GM12878 (cell line): ENCODE measurements around the gene ST6GALNAC3.

Experiments used
- BHLHE40 ChIP-seq, 2 experiments: fragments of 450-650 bp in 1 of 2; IDR thresholded peaks; 2 replicates each; pipeline ENCODE4 v1.6.1; 2011 to 2017; ENCODE audit warnings: low read depth in 2 of 2, borderline replicate concordance in 1 of 2, improper control_type of control experiment in 1 of 2, low read length in 1 of 2, mild to moderate bottlenecking in 1 of 2
- EGR1 ChIP-seq, 2 experiments: IDR thresholded peaks; 1 replicate in 1 of 2; 2 replicates in 1 of 2; pipeline ENCODE4 v1.6.1; 2011 to 2012; ENCODE audit warnings: low read depth in 2 of 2, low read length in 2 of 2, borderline replicate concordance in 1 of 2, mild to moderate bottlenecking in 1 of 2, moderate library complexity in 1 of 2
- EZH2 ChIP-seq: IDR thresholded peaks from 2 replicates; pipeline ENCODE4 v1.6.1; 2012; ENCODE audit warnings: low read depth, mild to moderate bottlenecking, control low read depth, inconsistent platforms, low read length, borderline replicate concordance; ENCODE audit not compliant: control insufficient read depth
- FOS ChIP-seq: IDR thresholded peaks from 3 replicates; pipeline ENCODE4 v1.6.1; 2011; ENCODE audit warnings: borderline replicate concordance; ENCODE audit not compliant: insufficient read length; ENCODE audit errors: extremely low read depth
- IKZF1 ChIP-seq: fragments of 450-650 bp; conservative IDR thresholded peaks from 2 replicates; pipeline ENCODE4 v1.6.1; 2017; ENCODE audit warnings: antibody characterized with exemption, mild to moderate bottlenecking
- JUND ChIP-seq: IDR thresholded peaks from 2 replicates; pipeline ENCODE4 v1.6.1; 2012; ENCODE audit warnings: low read depth, mild to moderate bottlenecking, low read length, improper control_type of control experiment, moderate library complexity
- POLR2A ChIP-seq: IDR thresholded peaks from 2 replicates; pipeline ENCODE4 v1.6.1; 2011; ENCODE audit warnings: low read depth, mild to moderate bottlenecking, low read length
- RFX5 ChIP-seq: IDR thresholded peaks from 2 replicates; pipeline ENCODE4 v1.6.1; 2011; ENCODE audit warnings: low read depth, low read length, improper control_type of control experiment
- TF ChIP-seq, protein P1 (sequence below), 3 experiments: IDR thresholded peaks in 2 of 3; conservative IDR thresholded peaks in 1 of 3; 2 replicates each; pipeline ENCODE4 v1.5.1; 2011; ENCODE audit warnings: low read depth in 3 of 3, low read length in 3 of 3, mild to moderate bottlenecking in 3 of 3, control low read depth in 2 of 3, moderate library complexity in 2 of 3, inconsistent platforms in 1 of 3, mixed read lengths in 1 of 3; ENCODE audit not compliant: control insufficient read depth in 2 of 3, insufficient read depth in 1 of 3; ENCODE audit errors: extremely low read depth in 1 of 3
- TF ChIP-seq, protein P2 (sequence below): IDR thresholded peaks from 2 replicates; pipeline ENCODE4 v1.6.1; 2012; ENCODE audit warnings: low read length, inconsistent platforms

DNA sequence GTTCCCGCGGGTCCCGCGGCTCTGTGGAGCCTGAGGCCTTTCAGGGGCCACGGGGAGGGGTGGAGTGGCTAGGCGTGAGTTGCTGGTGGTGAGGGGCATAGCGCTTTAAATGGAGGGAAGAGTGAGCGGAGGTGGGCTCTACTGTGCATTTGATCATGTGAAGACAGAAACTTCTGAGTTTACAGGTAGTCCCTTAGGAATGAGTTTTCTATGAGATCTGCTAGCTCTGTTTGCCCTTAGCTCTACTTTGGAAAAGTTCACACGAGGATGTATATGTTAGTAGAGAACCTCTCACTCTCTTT is 593 bp downstream of the ST6GALNAC3 start:
- TF ChIP-seq POLR2A: no peak
- no peak for TF ChIP-seq IKZF1
- TF ChIP-seq FOS: no peak
- no peak for TF ChIP-seq EGR1 (IDR thresholded peaks at IDR 0.05; ENCODE audit: borderline replicate concordance in 1 of 2, low read depth in 2 of 2, low read length in 2 of 2)
- TF ChIP-seq EZH2: no peak
- TF ChIP-seq, protein P1, sequence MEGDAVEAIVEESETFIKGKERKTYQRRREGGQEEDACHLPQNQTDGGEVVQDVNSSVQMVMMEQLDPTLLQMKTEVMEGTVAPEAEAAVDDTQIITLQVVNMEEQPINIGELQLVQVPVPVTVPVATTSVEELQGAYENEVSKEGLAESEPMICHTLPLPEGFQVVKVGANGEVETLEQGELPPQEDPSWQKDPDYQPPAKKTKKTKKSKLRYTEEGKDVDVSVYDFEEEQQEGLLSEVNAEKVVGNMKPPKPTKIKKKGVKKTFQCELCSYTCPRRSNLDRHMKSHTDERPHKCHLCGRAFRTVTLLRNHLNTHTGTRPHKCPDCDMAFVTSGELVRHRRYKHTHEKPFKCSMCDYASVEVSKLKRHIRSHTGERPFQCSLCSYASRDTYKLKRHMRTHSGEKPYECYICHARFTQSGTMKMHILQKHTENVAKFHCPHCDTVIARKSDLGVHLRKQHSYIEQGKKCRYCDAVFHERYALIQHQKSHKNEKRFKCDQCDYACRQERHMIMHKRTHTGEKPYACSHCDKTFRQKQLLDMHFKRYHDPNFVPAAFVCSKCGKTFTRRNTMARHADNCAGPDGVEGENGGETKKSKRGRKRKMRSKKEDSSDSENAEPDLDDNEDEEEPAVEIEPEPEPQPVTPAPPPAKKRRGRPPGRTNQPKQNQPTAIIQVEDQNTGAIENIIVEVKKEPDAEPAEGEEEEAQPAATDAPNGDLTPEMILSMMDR (IDR thresholded peaks at IDR 0.05 in 2 of 3, conservative IDR thresholded peaks at IDR 0.05 in 1 of 3; ENCODE audit: control insufficient read depth in 2 of 3, extremely low read depth in 1 of 3, insufficient read depth in 1 of 3, low read depth in 3 of 3, low read length in 3 of 3): no peak
- no peak for TF ChIP-seq RFX5
- no peak for TF ChIP-seq BHLHE40 (IDR thresholded peaks at IDR 0.05; ENCODE audit: borderline replicate concordance in 1 of 2, low read depth in 2 of 2, low read length in 1 of 2)
- no peak for TF ChIP-seq JUND
- TF ChIP-seq, protein P2, sequence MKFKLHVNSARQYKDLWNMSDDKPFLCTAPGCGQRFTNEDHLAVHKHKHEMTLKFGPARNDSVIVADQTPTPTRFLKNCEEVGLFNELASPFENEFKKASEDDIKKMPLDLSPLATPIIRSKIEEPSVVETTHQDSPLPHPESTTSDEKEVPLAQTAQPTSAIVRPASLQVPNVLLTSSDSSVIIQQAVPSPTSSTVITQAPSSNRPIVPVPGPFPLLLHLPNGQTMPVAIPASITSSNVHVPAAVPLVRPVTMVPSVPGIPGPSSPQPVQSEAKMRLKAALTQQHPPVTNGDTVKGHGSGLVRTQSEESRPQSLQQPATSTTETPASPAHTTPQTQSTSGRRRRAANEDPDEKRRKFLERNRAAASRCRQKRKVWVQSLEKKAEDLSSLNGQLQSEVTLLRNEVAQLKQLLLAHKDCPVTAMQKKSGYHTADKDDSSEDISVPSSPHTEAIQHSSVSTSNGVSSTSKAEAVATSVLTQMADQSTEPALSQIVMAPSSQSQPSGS: no peak
